MM.1S (cell line): ENCODE data around the gene PRAMEF13.

Experiments
- EZH2 ChIP-seq: fragments of 300-600 bp; sonication (generic); optimal IDR thresholded peaks from 2 replicates; pipeline ENCODE3; 2017; ENCODE audit warnings: low read depth, mild to moderate bottlenecking, antibody characterized with exemption, low read length, mixed read lengths
- EZH2phosphoT487 ChIP-seq: fragments of 300-600 bp; sonication (generic); IDR thresholded peaks from 2 replicates; pipeline ENCODE4 v1.6.1; 2018; ENCODE audit warnings: antibody characterized with exemption, low read length
- TF ChIP-seq, protein P1 (sequence below): fragments of 300-600 bp; sonication (generic); IDR thresholded peaks from 2 replicates; pipeline ENCODE4 v1.5.1; 2016; ENCODE audit warnings: antibody characterized with exemption, low read length, mixed read lengths

GRCh38 chr1:13224480-13225060 lies 23.4 kb upstream of the PRAMEF13 start:
- TF ChIP-seq, protein P1, sequence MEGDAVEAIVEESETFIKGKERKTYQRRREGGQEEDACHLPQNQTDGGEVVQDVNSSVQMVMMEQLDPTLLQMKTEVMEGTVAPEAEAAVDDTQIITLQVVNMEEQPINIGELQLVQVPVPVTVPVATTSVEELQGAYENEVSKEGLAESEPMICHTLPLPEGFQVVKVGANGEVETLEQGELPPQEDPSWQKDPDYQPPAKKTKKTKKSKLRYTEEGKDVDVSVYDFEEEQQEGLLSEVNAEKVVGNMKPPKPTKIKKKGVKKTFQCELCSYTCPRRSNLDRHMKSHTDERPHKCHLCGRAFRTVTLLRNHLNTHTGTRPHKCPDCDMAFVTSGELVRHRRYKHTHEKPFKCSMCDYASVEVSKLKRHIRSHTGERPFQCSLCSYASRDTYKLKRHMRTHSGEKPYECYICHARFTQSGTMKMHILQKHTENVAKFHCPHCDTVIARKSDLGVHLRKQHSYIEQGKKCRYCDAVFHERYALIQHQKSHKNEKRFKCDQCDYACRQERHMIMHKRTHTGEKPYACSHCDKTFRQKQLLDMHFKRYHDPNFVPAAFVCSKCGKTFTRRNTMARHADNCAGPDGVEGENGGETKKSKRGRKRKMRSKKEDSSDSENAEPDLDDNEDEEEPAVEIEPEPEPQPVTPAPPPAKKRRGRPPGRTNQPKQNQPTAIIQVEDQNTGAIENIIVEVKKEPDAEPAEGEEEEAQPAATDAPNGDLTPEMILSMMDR, result no peak
- TF ChIP-seq EZH2, result no peak
- no peak for TF ChIP-seq EZH2phosphoT487
